GF-D8 (cell line): ENCODE data around the gene SIK2.
"Not testable (repeated sequence)": the region's sequence is repeated elsewhere in the genome, so short reads cannot be mapped to it uniquely, and the experiment has no call there.

ENCODE experiments used
- DNase-seq: peaks from one replicate; lab custom pipeline; 2025; lab: John Stamatoyannopoulos, UW

The SIK2 gene

GRCh38 chr11:111761036-111761435, 158.8 kb downstream of the SIK2 start:
- no peak for DNase-seq

GRCh38 chr11:111762526-111762925, 160.3 kb downstream of the SIK2 start:
- no peak for DNase-seq

- DNase-seq, result no peak
Observed at GRCh38 chr11:111762981-111763643, 160.9 kb downstream of the SIK2 start.

- no peak for DNase-seq
Observed at GRCh38 chr11:111764621-111765020, 162.4 kb downstream of the SIK2 start.

GRCh38 chr11:111765320-111765983, 163.2 kb downstream of the SIK2 start:
- no peak for DNase-seq

GRCh38 chr11:111765984-111766833, 164.0 kb downstream of the SIK2 start, which contains the start of gene PPP2R1B:
Gene PPP2R1B, minus strand, starts transcription at chr11:111766389. Its CDS starts 28 bp downstream, at chr11:111766361.
- DNase-seq, result peak; percentile 87

GRCh38 chr11:111766834-111767142, 164.5 kb downstream of the SIK2 start:
- no peak for DNase-seq

GRCh38 chr11:111770581-111771134, 168.4 kb downstream of the SIK2 start:
- DNase-seq, result no peak

GRCh38 chr11:111771205-111771604, 169.0 kb downstream of the SIK2 start:
- DNase-seq, result not testable (repeated sequence)

- DNase-seq, result no peak
Observed at GRCh38 chr11:111772535-111772934, 170.3 kb downstream of the SIK2 start.

GRCh38 chr11:111774955-111775710, 172.9 kb downstream of the SIK2 start:
- DNase-seq, result no peak

GRCh38 chr11:111776398-111777093, 174.3 kb downstream of the SIK2 start:
- DNase-seq, result no peak

GRCh38 chr11:111777094-111778046, 175.1 kb downstream of the SIK2 start:
- peak; percentile 82 for DNase-seq

GRCh38 chr11:111778047-111778558, 175.9 kb downstream of the SIK2 start:
- DNase-seq, result no peak

GRCh38 chr11:111779118-111779517, 176.9 kb downstream of the SIK2 start:
- DNase-seq, result no peak
